ENCODE data around the gene BRIP1. TPM values are rescaled to one million over a fixed set of nuclear protein-coding genes. Genes with fewer than 3 reads are reported as not detected.

Gene BRIP1
- total and polyA plus RNA-seq, 2 donors (not counting 3 experiments of a cell fraction or from before 2014, with no cell fraction given) = 1.8 to 12.1 TPM

- ChIA-PET CTCF (no interaction called here), POLR2A (no interaction called here)
- no peaks in the 10 kb centered on the region for H3K9me1 ChIP-seq (replicated peaks; ENCODE audit: control insufficient read depth, extremely low read depth, insufficient read depth, low read length)
- no peak overlapping the region for H3K4me3 ChIP-seq (replicated peaks in 1 of 3; ENCODE audit: insufficient read depth in 1 of 3, low read depth in 1 of 3, low read length in 3 of 3)
- no TSS peak for BruUV-seq (replicated peaks)
- no peaks in the 10 kb centered on the region for H4K20me1 ChIP-seq (replicated peaks; ENCODE audit: control insufficient read depth, extremely low read depth, insufficient read depth, low read length)
- no peaks in the 10 kb centered on the region for H3K27me3 ChIP-seq (ENCODE audit: control insufficient read depth in 2 of 2, insufficient read depth in 2 of 2, low read length in 2 of 2)
- DNase-seq (ENCODE audit: low read depth, low spot score) = no peak
- no peak overlapping the region for H3K9ac ChIP-seq (replicated peaks; ENCODE audit: extremely low read depth, insufficient read depth, low read length)
- dilution Hi-C loops (cut with MboI; ENCODE audit: extremely low pct_ligation_motif_present, low sequenced_read_pairs) = no loop called here
- no peak for TF ChIP-seq MYC (IDR thresholded peaks at IDR 0.05; ENCODE audit: low read depth, low read length)
- no peak for TF ChIP-seq MAX (IDR thresholded peaks at IDR 0.05; ENCODE audit: insufficient read depth, insufficient read length)
- no peak for TF ChIP-seq GATA2 (IDR thresholded peaks at IDR 0.05; ENCODE audit: insufficient read depth, insufficient read length, low read depth, low read length)
- TF ChIP-seq POLR2AphosphoS5 (IDR thresholded peaks at IDR 0.05; ENCODE audit: insufficient read depth, low read depth, low read length) = no peak
- no peak overlapping the region for H3K27ac ChIP-seq (ENCODE audit: insufficient read depth, low read depth, low read length)
- H2AFZ ChIP-seq (ENCODE audit: low read depth, low read length) = no peak overlapping the region
- no peaks in the 10 kb centered on the region for H3K4me1 ChIP-seq (ENCODE audit: control insufficient read depth, extremely low read depth, insufficient read depth, low read length)
- H3K9me3 ChIP-seq (replicated peaks; ENCODE audit: control insufficient read depth, insufficient read depth, low read length) = no peaks in the 10 kb centered on the region
- FAIRE-seq = no peak
- H3K36me3 ChIP-seq (ENCODE audit: control insufficient read depth in 2 of 2, extremely low read depth in 1 of 2, insufficient read depth in 2 of 2, low read length in 2 of 2) = no peaks in the 10 kb centered on the region
- H3K4me2 ChIP-seq (ENCODE audit: insufficient read depth, low read length) = no peak overlapping the region
- intact Hi-C loops (cut with micrococcal nuclease) = no loop called here
- H3K79me2 ChIP-seq (ENCODE audit: control insufficient read depth, insufficient read depth, low read length) = no peaks in the 10 kb centered on the region
These were observed 12.0 kb upstream of the BRIP1 start for GRCh38 chr17:61875285-61875684.

GRCh38 chr17:61874075-61874474 is 10.7 kb upstream of the BRIP1 start:
- H3K4me2 ChIP-seq (ENCODE audit: insufficient read depth, low read length) = no peak overlapping the region
- H3K27me3 ChIP-seq (ENCODE audit: control insufficient read depth in 2 of 2, insufficient read depth in 2 of 2, low read length in 2 of 2) = no peaks in the 10 kb centered on the region
- H3K27ac ChIP-seq (ENCODE audit: insufficient read depth, low read depth, low read length) = no peak overlapping the region
- no peaks in the 10 kb centered on the region for H3K9me1 ChIP-seq (replicated peaks; ENCODE audit: control insufficient read depth, extremely low read depth, insufficient read depth, low read length)
- intact Hi-C loops (cut with micrococcal nuclease) = no loop called here
- H3K9ac ChIP-seq (replicated peaks; ENCODE audit: extremely low read depth, insufficient read depth, low read length) = no peak overlapping the region
- ChIA-PET POLR2A (no interaction called here), CTCF (interaction anchor here (0.7 kb wide), 1 partner anchor 11 kb away, joined by 3 read pairs; the partner anchor contains the start of gene BRIP1)
- H2AFZ ChIP-seq (ENCODE audit: low read depth, low read length) = no peak overlapping the region
- DNase-seq (ENCODE audit: low read depth, low spot score) (no peak), FAIRE-seq (no peak)
- no peaks in the 10 kb centered on the region for H3K9me3 ChIP-seq (replicated peaks; ENCODE audit: control insufficient read depth, insufficient read depth, low read length)
- no peaks in the 10 kb centered on the region for H3K79me2 ChIP-seq (ENCODE audit: control insufficient read depth, insufficient read depth, low read length)
- no peaks in the 10 kb centered on the region for H4K20me1 ChIP-seq (replicated peaks; ENCODE audit: control insufficient read depth, extremely low read depth, insufficient read depth, low read length)
- no peaks in the 10 kb centered on the region for H3K4me1 ChIP-seq (ENCODE audit: control insufficient read depth, extremely low read depth, insufficient read depth, low read length)
- no peak overlapping the region for H3K4me3 ChIP-seq (replicated peaks in 1 of 3; ENCODE audit: insufficient read depth in 1 of 3, low read depth in 1 of 3, low read length in 3 of 3)
- no peak for TF ChIP-seq POLR2A (IDR thresholded peaks at IDR 0.05; ENCODE audit: low read depth, low read length)
- TF ChIP-seq CTCF (IDR thresholded peaks at IDR 0.05; ENCODE audit: extremely low read depth in 1 of 2, insufficient read depth in 1 of 2, low read depth in 1 of 2, low read length in 2 of 2) = no peak
- no peak for TF ChIP-seq MYC (IDR thresholded peaks at IDR 0.05; ENCODE audit: low read depth, low read length)
- TF ChIP-seq EZH2 (IDR thresholded peaks at IDR 0.05; ENCODE audit: borderline replicate concordance, low read depth, low read length, severe bottlenecking) = no peak
- no peak for TF ChIP-seq FOS (IDR thresholded peaks at IDR 0.05; ENCODE audit: borderline replicate concordance, insufficient read depth, low read length)
- no peak for TF ChIP-seq GATA2 (IDR thresholded peaks at IDR 0.05; ENCODE audit: insufficient read depth, insufficient read length, low read depth, low read length)
- no peak for TF ChIP-seq MAX (IDR thresholded peaks at IDR 0.05; ENCODE audit: insufficient read depth, insufficient read length)
- TF ChIP-seq JUN (IDR thresholded peaks at IDR 0.05; ENCODE audit: borderline replicate concordance, insufficient read depth, insufficient read length, low read depth) = no peak
- TF ChIP-seq POLR2AphosphoS5 (IDR thresholded peaks at IDR 0.05; ENCODE audit: insufficient read depth, low read depth, low read length) = no peak
- dilution Hi-C loops (cut with MboI; ENCODE audit: extremely low pct_ligation_motif_present, low sequenced_read_pairs) = no loop called here
- BruUV-seq (replicated peaks) = no TSS peak
- no peaks in the 10 kb centered on the region for H3K36me3 ChIP-seq (ENCODE audit: control insufficient read depth in 2 of 2, extremely low read depth in 1 of 2, insufficient read depth in 2 of 2, low read length in 2 of 2)
